Ecto neural progenitor cell (in vitro differentiated cells): ENCODE measurements around the gene ARFGAP1.

ENCODE experiments used
- DNase-seq: peaks from one replicate; pipeline ENCODE4 v3.0.0-alpha.2; 2018; ENCODE audit warnings: low spot score

ARFGAP1 gene

DNA sequence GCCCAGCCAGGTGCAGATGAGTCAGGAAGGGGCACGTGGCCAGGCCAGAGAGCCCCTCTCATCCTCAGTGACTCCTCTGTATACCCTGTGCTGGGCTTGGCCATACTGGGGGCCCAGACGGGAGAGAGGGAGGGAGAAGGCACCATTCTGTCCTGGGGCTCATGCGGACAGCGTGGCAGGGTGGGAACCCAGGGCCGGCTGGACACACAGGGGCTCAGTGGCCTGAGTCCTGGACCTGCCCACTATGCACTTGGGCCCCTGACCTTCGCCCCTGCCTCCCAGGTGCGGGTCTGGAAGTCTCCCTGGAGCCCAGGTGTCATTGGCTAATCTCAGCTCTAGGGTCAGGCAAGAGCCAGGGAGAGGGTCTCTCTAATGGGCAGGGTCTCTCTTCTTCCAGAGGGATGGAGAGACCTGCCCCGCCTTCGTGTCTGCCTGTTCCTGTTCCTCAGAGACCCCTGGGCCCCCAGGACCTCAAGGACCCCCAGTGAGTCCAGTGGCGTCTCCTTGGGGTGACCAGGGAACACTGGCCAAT, 48.1 kb downstream of the ARFGAP1 start:
- DNase-seq: no peak

DNA sequence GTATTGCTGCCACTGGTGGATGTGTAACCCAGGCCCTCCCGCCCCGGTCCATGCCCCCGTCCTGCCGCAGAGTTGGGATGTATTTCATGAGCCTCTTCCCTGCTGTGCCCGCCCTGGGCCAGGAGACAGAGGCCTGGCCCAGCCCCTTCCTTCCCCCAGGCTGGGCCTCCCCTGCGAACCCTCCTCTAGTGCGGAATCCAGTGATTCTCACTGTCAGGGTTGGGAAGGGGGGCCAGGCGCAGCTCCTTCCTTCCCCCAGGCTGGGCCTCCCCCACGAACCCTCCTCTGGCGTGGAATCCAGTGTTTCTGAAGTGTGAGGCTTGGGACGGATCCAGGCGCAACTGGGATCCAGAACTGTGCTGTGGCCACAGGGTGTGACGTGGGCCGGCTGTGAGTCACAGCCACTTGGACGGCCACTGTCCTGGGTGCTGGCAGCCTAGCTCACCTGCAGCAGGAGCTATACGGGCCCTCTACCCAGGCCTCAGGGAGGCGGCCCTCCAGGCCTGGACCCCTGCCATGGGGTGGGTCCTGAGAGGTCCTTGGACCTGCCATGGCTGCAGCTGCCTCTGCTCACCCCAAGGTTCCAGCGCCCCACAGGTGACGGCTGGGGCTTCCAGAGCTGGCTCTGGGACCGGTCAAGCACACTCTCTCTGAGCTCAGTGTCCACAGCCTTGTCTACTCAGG, 48.7 kb downstream of the ARFGAP1 start:
- no peak for DNase-seq

DNA sequence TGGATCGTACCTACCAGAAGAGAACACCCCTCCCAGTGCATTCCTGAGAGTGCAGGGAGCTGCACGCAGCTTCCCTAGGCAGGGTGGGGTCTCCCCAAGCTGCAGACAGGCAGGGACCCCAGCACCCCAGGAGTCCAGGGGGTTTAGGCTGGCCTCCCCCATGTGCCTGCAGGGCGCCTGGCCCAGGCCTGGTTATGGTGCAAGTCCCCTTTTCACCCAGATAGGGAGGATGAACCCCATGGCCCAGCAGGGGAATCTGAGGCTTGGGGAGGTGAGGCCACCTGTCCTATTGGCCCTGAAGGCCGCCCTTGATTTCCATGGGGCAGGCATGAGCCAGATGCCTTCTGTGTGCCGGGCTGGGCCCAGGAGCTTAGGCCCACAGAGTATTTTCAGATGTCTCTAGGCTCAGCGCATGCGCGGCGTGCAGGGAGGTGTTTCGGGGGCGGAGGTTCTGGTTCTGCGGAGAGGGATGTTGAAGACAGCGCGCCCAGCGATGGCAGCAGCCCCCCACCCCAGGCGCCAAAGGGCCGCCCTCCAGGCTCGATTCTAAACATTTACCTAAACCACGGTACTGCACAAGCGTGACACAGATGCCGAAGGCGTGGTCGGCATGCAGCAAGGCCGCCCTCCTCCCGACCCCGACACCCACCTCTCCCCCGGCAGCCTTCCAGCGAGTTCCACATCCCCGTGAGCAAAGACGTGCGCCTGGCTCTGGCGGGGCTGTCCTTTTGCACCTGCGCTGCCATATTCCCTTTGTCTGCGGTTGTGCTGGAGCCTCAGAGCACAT, 49.7 kb downstream of the ARFGAP1 start:
- no peak for DNase-seq

DNA sequence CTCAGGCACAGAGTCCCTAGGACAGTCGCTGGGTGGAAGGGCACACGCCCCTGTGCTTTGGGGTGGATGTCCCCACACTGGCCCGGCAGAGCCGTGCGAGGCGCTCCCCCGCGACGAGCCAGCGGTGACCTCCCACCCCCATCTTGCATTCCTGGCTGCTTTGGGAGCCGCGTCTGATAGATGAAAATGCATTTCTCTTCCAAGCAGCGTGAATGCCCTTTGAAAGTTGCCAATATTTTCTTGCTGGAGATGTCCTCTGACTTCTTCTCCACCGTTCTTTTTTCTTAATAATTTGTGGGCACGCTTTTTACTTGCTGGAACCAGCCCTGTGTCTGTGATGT, 50.3 kb downstream of the ARFGAP1 start:
- DNase-seq: no peak

DNA sequence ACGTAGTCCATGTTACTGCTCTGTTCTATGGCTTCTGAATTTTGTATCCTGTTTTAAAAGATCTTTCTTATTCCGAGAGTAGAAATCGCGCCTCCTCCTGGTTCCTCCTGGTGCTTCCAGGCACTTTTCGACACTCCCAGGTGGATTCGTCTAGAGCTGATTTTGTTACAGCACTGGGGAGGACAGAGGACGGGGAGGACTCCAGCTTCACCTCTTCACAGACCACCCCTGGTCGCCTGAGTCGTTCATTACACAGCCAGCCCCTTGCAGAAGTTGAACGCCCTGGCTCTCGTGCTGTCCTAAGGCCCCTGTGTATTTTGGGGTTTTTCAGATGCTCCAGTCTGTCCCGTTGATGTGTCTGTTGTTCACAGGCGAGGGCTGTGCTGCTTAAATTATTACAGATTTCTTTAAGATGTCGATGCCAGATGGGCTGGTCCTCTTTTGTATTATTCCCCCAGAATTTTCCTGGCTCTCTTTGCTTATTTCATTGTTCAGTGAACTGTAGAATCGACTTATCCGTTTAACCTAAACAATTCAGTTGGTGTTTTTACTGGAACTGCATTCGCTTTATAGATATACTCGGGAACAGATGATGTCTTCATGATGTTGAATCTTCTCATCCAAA, 50.9 kb downstream of the ARFGAP1 start:
- DNase-seq: no peak

DNA sequence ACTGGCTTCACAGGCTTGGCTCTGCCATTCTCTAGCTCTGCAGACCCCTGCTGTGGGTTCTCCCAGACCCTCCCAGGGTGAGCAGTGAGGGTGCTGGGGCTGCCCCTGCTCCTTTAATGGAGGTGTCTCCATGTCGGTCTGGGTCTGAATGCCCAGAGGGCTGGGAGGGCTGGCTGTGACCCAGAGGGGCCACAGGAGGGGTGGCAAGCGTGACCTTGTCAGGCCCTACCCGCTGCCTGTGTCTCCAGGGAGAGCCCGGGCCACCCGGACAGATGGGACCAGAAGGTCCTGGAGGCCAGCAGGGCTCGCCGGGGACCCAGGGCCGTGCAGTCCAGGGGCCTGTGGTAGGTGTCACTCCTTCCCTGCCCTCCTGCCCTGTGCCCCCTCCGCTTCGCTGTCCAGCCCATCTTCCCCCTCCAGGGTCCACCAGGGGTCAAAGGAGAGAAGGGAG, 52.4 kb downstream of the ARFGAP1 start:
- DNase-seq: no peak

DNA sequence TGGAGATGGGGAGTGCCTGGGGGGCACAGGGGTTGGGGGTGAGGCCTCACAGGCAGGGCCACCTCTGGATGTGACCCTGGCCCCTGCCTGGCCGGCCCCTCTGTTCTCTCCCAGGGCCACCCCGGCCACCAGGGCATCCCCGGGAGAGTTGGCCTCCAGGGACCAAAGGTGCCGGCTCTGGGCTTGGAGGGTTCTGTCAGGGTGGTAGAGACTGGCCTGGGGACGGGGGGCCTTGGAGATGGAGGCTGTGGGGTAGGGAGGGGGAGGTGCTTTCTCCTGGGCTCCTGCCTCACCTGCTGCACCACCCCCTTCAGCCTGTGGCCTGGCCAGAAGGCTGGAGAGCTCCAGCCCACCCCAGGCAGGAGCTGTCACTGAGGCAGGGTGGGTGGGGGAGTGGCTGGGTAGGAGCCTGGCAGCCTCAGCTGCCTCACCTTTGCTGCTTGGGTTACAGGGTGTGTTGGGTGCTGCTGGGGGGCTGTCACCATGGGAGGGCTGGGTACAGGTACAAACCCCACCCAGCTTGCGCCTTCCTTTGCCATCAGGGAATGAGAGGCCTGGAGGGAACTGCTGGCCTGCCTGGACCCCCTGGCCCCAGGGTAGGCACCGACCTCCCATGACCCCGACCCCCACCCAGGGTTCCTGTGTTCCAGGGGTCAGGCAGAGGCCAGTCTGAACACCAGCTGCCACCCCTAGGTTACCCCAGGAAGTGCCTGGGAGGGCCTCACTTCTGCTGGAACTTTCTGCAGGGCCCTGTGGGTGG, 53.1 kb downstream of the ARFGAP1 start:
- no peak for DNase-seq

DNA sequence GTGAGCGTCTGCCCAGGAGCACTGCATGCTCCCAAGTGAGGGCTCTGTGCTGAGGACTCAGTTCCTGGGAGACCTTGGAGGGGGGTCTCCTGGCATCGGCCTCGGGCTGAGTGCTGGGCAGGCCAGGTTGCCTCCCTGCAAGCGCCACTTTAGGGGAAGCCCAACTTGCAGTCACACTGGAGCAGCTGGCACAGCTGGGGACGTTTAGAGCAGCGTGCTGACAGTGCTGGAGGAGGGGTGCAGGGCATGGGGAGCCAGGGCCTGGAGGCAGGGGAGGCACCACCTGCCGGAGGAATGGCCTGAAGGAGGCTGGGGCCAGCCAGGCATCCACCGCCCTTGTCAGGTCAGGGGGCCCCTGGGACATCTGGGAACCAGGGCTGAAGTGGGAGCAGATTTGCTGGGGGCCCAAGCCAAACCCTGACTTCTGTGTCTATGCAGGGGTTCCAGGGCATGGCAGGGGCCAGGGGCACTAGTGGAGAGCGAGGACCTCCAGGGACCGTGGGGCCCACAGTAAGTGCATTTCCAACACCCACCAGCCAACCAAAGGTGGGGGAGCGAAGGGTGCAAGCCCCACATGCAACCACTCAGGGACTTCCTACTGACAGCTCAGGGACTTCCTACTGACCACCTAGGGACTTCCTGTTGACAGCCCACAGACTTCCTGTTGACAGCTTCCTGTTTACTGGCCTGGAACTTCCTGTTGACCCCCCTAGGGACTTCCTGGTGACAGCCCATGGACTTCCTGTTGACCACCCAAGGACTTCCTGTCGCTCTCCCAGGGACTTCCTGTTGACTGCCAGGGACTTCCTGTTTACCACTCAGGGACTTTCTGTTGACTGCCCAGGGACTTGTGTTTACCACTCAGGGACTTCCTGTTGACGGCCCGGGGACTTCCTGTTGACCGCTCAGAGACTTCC, 54.0 kb downstream of the ARFGAP1 start:
- no peak for DNase-seq

DNA sequence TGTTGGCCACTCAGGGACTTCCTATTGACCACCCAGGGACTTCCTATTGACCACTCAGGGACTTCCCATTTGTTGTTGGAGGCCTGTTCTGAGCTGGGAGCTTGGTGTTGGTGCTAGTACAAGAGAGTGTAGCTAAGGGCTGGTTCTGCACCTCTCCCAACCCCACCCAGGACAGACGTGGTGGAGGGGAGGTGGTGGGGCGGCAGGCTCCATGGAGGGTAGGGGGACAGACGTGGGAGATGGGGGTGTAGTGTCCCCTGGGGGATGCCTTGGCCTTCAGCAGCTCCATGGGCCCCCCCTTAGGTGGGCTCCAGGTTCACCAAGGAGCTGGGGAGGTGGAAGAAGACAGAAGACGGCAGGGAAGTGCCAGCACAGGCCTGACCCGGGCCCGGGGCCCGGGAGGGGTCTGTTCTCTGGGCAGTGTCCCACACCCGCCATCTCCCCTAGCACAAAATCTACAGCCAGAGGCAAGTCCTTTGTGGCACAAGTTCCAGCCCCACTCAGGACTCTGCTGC, 54.7 kb downstream of the ARFGAP1 start:
- DNase-seq: no peak

DNA sequence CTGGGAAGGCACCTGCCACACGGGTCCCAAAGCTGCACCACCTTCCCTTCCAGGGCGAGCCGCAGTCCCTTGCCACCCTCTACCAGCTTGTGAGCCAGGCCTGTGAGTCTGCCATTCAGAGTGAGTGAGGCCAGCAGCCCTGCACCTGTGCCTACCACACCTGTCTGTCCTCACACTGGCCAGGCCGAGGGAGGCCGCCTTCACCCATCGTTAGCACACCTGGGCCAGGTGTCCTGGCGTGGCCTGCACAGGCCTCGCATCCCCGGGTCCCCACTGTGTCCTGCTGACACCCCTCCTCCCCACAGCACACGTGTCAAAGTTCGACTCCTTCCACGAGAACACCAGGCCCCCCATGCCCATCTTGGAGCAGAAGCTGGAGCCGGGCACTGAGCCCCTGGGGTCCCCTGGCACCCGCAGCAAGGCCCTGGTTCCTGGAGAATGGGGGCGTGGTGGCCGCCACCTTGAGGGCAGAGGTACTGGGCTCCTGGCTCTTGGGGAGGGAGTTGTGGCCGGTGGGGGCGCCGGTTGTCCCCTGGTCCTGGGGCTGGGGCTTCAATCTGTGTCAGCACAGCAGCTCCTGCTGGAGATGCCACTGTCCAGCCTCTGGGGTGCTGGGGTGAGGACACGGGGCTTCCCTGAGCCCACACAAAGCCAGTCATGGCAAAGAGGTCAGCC, 55.5 kb downstream of the ARFGAP1 start:
- DNase-seq: no peak

DNA sequence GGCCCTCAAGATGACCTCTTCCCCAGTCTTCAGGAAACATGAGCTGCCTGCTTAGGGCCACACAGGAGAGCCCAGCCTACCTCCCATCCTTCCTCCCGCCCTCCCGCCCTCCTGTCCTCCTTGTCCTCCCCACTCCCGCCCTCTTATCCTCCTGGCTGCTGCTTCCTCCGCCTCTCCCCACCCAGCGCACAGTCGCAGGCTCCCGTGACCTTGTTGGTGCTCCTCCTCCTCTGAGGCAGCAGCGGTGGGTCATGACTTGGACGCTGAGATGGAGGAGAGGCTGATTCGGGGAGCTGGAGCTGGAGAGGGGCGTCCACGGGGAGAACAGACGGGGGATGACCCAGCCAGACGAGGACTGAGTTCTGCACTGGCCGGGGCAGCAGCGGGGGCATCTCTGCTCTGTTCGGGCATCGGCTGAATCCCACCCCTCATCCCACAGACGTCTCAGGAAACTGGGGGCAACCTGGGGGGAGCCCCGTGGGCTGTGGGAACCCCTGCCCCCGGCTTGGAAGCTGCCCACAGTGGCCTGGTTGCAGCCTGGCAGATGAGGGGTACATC, 56.2 kb downstream of the ARFGAP1 start:
- no peak for DNase-seq

DNA sequence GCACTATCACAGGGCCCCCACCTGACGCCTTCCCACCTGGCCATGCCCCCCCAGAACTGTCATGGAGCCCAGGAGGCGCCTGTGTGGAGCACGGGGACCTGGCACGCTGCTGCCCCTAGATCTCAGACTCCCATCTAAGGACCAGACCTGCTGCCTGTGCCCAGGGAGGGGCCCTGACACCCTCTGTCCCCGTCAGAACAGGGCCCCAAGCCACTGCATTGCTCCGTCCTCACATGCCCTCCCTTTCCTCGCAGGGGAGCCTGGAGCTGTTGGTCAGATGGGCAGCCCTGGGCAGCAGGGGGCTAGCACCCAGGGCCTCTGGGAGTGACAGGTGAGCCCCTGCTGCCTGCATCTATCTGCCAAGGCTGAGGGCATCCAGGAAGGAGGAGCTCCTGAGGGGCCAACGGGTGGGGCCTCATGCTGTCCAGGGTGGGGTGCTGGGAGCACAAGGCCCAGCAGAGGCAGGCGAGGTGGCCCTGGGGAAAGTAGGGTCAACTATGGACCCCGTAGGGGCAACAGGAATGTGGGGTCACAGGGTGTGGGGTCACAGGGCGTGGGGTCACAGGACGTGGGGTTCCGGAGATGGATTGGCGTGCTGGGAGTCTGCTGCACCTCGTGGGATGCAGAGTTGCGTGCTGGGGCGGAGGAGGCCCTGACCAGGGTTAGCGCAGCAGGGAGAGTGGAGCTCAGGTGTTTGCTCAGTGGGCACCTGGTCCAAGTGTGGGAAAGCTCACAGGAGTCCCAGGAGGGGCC, 56.9 kb downstream of the ARFGAP1 start:
- no peak for DNase-seq

DNA sequence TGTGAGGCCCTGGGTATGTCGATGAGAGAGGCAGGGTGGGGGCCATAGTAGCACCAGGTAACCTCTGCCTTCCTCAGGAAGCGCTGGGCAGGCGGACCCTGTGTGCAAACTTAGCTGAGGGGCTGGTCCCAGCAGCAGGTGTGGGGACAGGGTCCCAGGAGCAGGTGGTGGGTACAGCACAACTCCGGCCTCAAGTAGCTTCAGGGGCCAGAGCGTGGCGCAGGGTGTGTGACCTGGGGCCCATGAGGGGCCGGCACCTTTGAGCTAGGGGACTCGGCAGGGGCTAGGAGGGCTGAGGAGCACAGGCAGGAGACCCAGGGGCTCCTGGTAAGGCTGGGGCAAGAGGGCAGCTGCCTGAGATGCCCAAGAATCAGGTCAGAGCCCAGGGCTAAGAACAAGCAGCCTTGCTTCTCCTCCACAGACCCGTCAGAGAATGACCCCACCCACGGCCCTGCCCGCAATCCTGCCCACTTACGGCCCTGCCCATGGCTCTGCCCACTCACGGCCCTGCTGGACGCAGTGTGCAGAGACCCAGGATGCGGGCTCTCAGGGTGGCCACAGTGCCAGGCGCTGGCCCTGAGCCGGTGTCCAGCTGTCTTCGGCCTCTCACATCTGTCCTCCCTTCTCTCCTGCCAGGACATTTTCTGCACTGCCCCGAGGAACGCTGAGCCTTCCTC, 57.6 kb downstream of the ARFGAP1 start:
- no peak for DNase-seq

DNA sequence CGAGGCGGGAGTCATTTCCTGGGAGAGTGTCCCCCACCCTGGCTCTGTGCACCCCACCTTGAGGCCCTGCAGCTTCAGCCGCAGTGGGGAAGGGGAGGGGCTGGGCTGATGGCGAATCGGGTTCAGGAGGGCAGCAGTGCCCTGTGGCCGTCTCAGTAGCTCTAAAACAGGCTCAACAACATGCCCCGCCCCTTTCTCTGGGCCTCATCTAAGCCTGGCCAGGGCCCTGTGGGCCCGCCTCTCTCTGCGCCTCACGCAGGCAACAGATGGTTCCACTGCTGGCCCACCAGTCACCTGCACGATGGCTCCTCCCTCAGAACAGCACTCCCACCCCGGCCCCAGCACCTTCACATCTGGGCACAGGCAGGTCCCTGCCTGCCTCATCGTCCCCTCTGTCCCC, 58.3 kb downstream of the ARFGAP1 start:
- DNase-seq: no peak

DNA sequence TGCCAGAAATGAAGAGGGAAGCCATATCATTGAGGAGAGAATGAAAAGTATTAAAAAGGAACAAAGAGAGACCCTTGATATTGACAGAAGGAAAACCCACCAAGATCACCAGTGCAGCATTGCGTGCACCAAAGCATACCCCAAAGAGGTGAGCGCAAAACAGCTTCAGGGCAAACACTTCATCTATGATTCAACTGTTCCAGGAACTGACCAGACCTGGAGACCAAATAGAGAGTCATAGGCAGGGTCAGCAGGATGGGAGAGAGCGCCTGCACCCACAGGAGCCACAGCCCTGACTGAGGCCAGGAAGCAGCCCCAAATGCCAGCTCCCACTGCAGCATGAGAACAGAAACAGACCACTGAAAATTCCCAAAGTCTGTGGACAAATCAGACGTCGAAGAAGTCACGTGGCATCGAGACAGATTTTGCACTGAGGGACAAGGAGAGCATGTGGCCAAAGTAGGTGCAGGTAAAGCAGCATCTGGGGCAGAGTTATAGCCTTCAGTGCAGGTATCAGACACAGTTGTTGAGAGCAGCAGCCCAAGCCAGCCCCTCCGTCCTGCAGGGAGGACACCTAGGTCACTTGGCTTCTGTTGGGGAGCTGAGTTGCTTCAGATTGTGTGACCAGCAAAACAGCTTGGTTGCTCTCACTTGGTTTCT, 59.3 kb downstream of the ARFGAP1 start:
- DNase-seq: no peak

DNA sequence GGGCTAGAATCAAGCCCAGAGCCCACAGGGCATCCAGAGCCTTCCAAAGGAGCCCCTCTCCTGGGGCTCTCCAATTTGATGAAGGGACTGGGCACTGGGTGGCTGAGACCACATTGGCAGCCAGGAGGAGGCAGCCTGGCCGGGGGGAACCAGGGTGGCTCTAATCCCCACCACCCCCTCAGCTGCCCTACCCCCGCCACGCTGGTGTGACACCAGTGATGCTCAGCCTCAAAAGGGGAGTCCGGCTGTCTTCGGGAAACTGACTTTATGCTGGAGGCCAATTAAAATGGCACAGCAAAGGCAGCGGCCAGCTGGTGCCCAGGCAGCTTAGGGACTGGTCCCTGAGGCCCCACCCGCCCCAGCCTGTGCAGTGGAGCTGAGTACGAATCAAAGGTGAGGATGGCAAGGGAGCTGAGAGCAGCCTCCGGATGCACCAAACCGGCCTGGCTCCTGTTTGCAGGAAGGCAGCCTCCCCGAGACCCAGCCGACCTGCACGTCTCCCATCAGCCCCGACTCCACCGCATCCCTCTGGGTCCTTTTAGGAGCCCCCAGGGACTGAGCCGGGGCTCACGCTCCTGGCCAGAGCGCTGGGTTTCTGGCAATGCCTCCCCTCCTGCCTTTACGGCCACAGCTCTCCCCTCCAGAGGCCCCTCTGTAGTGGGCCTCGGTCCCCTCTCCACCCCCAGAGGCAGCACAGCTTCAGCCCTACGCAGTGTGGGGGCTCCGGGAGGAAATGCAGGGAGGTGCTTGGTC, 60.1 kb downstream of the ARFGAP1 start:
- DNase-seq: no peak

DNA sequence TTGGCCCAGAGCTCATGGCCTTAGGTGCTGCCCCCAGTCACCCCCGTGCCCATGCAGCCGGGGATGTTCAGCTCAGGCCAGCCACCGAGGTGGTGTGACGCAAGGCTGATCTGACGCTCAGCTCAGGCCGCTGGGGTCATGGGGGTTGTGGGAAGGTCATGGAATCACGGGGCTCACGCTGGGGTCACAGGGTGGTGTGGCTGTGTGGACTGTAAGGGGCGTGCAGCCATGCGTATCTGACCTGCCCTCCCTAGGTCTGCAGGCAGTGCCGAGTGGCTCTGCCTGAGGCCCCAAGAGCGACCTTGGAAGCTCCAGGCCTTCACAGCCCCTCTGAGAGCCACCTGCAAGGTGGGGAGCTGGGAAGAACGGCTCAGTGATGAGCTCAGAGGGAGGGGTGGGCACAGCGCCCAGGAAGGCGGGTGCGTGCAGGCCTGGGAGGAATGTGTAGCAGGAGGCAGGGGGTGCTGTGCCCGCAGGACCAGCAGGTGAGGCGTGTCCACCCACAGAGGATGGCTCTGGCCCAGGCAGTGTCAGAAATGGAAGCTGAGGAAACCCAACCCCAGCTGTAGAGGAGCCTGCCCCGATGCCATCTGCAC, 60.7 kb downstream of the ARFGAP1 start:
- no peak for DNase-seq
